ENCODE measurements around the gene WDR43.

GRCh38 chr2:28894470-28895188 is at the start of gene WDR43:
- TF ChIP-seq CTCF (IDR thresholded peaks at IDR 0.05; ENCODE audit: poor library complexity) (no peak), EZH2 (IDR thresholded peaks at IDR 0.05; ENCODE audit: borderline replicate concordance) (no peak)

Data from hepatocyte (in vitro differentiated cells).